Astrocyte (in vitro differentiated cells and primary cell): ENCODE measurements around the gene DCHS1. TPM values are rescaled to one million over a fixed set of nuclear protein-coding genes. Genes with fewer than 3 reads are reported as not detected.

Experiments
- DNase-seq: peaks from one replicate; pipeline ENCODE4 v3.0.0-alpha.2; 2010; ENCODE audit warnings: low read depth
- FAIRE-seq: peaks from 2 replicates; lab custom pipeline; 2011; peaks lifted over from hg19 to GRCh38; lab: Jason Lieb, UNC
- H2AFZ ChIP-seq: 2 replicates; pipeline ENCODE4 v1.6.0; 2012; ENCODE audit warnings: low read depth, low read length, inconsistent platforms
- H3K27ac ChIP-seq: 2 replicates; pipeline ENCODE4 v1.5.1; 2011; ENCODE audit warnings: low read depth, low read length, inconsistent platforms
- H3K27me3 ChIP-seq: 2 replicates; pipeline ENCODE4 v1.6.0; 2011; ENCODE audit warnings: low read length, inconsistent platforms; ENCODE audit not compliant: insufficient read depth
- H3K36me3 ChIP-seq: 2 replicates; pipeline ENCODE4 v1.5.1; 2011; ENCODE audit warnings: low read length, inconsistent platforms; ENCODE audit not compliant: insufficient read depth
- H3K4me1 ChIP-seq: 2 replicates; pipeline ENCODE4 v1.5.1; 2011; ENCODE audit warnings: low read length, inconsistent platforms; ENCODE audit not compliant: insufficient read depth
- H3K4me2 ChIP-seq: 2 replicates; pipeline ENCODE4 v1.6.0; 2012; ENCODE audit warnings: low read length, inconsistent platforms
- H3K4me3 ChIP-seq: 2 replicates; pipeline ENCODE4 v1.5.1; 2011; ENCODE audit warnings: low read depth, mild to moderate bottlenecking, low read length, inconsistent platforms; ENCODE audit not compliant: insufficient read depth
- H3K79me2 ChIP-seq: 2 replicates; pipeline ENCODE4 v1.6.0; 2012; ENCODE audit warnings: mild to moderate bottlenecking, low read length, inconsistent platforms; ENCODE audit not compliant: insufficient read depth
- H3K9ac ChIP-seq: 2 replicates; pipeline ENCODE4 v1.6.0; 2012; ENCODE audit warnings: mild to moderate bottlenecking, low read length, inconsistent platforms
- H3K9me3 ChIP-seq: 2 replicates; pipeline ENCODE4 v1.5.1; 2012; ENCODE audit warnings: low read depth, mild to moderate bottlenecking, low read length, inconsistent platforms; ENCODE audit not compliant: insufficient read depth
- H4K20me1 ChIP-seq: 2 replicates; pipeline ENCODE4 v1.6.0; 2012; ENCODE audit warnings: low read length, inconsistent platforms; ENCODE audit not compliant: insufficient read depth
- H3K27ac Mint-ChIP-seq: one replicate; pipeline ENCODE4 v1.8.0; 2021; ENCODE audit warnings: mild to moderate bottlenecking, mixed read lengths; ENCODE audit not compliant: unreplicated experiment
- H3K27me3 Mint-ChIP-seq: one replicate; pipeline ENCODE4 v1.8.0; 2021; ENCODE audit warnings: low read depth, mixed read lengths; ENCODE audit not compliant: unreplicated experiment
- H3K36me3 Mint-ChIP-seq: one replicate; pipeline ENCODE4 v1.8.0; 2021; ENCODE audit warnings: low read depth, mixed read lengths; ENCODE audit not compliant: unreplicated experiment
- H3K4me1 Mint-ChIP-seq: one replicate; pipeline ENCODE4 v1.8.0; 2021; ENCODE audit warnings: low read depth, mixed read lengths; ENCODE audit not compliant: unreplicated experiment
- H3K4me3 Mint-ChIP-seq: one replicate; pipeline ENCODE4 v1.8.0; 2021; ENCODE audit warnings: mild to moderate bottlenecking, moderate library complexity, mixed read lengths; ENCODE audit not compliant: unreplicated experiment
- H3K9me3 Mint-ChIP-seq: one replicate; pipeline ENCODE4 v1.8.0; 2021; ENCODE audit warnings: mild to moderate bottlenecking, mixed read lengths; ENCODE audit not compliant: unreplicated experiment
- CTCF ChIP-seq: IDR thresholded peaks from 2 replicates; pipeline ENCODE4 v1.5.1; 2011; ENCODE audit warnings: low read depth, mild to moderate bottlenecking, inconsistent platforms, low read length, moderate library complexity; ENCODE audit not compliant: insufficient read depth
- EZH2 ChIP-seq: IDR thresholded peaks from 2 replicates; pipeline ENCODE4 v1.6.1; 2012; ENCODE audit warnings: mild to moderate bottlenecking, low read length, inconsistent platforms; ENCODE audit not compliant: insufficient read depth
- total RNA-seq: library from RNA; stranded (reverse); gene quantifications from 2 replicates; pipeline ENCODE4 v1.2.1, GENCODE V29; 2021

DCHS1 gene
- total RNA-seq, 1 donor from 2014 or later = 8.4 TPM

GRCh38 chr11:6654281-6655019 is 1.2 kb downstream of the DCHS1 start:
- Histone ChIP-seq H3K27ac (no peak overlapping the region), H3K9me3 (no peaks in the 10 kb centered on the region), H3K9ac (peak overlapping the region; percentile 58), H3K4me1 (peaks cover 4% of the 10 kb centered on the region), H3K79me2 (no peaks in the 10 kb centered on the region), H4K20me1 (peaks cover 16% of the 10 kb centered on the region), H3K27me3 (peaks cover 37% of the 10 kb centered on the region), H2AFZ (peak overlapping the region; percentile 91), H3K4me3 (peak overlapping the region; percentile 53), H3K36me3 (no peaks in the 10 kb centered on the region), H3K4me2 (peak overlapping the region; percentile 87)
- Mint-ChIP-seq H3K36me3 (no peaks in the 10 kb centered on the region), H3K4me1 (no peaks in the 10 kb centered on the region), H3K27me3 (peaks cover 8% of the 10 kb centered on the region), H3K4me3 (no peak overlapping the region), H3K9me3 (no peaks in the 10 kb centered on the region), H3K27ac (no peak overlapping the region)
- FAIRE-seq (no peak), DNase-seq (no peak)
- TF ChIP-seq EZH2 (no peak), CTCF (no peak)

GRCh38 chr11:6653656-6654055 is 2.0 kb downstream of the DCHS1 start:
- H3K4me2 ChIP-seq = no peak overlapping the region

More at GRCh38 chr11:6653656-6654055, 2.0 kb downstream of the DCHS1 start:
- H3K27ac ChIP-seq = no peak overlapping the region
- H4K20me1 ChIP-seq = peaks cover 16% of the 10 kb centered on the region
- peaks cover 4% of the 10 kb centered on the region for H3K4me1 ChIP-seq
- H3K79me2 ChIP-seq = no peaks in the 10 kb centered on the region
- no peak for DNase-seq
- Mint-ChIP-seq H3K4me1 (no peaks in the 10 kb centered on the region), H3K36me3 (no peaks in the 10 kb centered on the region), H3K9me3 (no peaks in the 10 kb centered on the region), H3K4me3 (no peak overlapping the region), H3K27ac (no peak overlapping the region), H3K27me3 (peaks cover 8% of the 10 kb centered on the region)
- no peak for FAIRE-seq
- TF ChIP-seq EZH2 = no peak
- no peak for TF ChIP-seq CTCF
- no peak overlapping the region for H3K9ac ChIP-seq
- no peak overlapping the region for H2AFZ ChIP-seq
- peaks cover 43% of the 10 kb centered on the region for H3K27me3 ChIP-seq
- H3K9me3 ChIP-seq = no peaks in the 10 kb centered on the region
- no peak overlapping the region for H3K4me3 ChIP-seq
- H3K36me3 ChIP-seq = no peaks in the 10 kb centered on the region
